Astrocyte of the spinal cord (primary cell): Measurements from ENCODE around the gene DAPK2.

Source experiments
- DNase-seq: peaks from one replicate; pipeline ENCODE4 v3.0.0; 2011; ENCODE audit warnings: low read depth, low spot score
- H3K4me3 ChIP-seq: 2 replicates; pipeline ENCODE4 v1.5.1; 2011; ENCODE audit warnings: low read depth, mild to moderate bottlenecking, low read length, moderate library complexity
- in situ Hi-C: cut with HindIII; loops from 2 replicates; pipeline ENCODE4 v1.10.0; 2017; ENCODE audit warnings: low sequenced_read_pairs
- TF ChIP-seq, protein P1 (sequence below): IDR thresholded peaks from 2 replicates; pipeline ENCODE4 v1.5.1; 2012; ENCODE audit warnings: low read depth, mild to moderate bottlenecking, low read length, inconsistent platforms

Gene DAPK2

DNA sequence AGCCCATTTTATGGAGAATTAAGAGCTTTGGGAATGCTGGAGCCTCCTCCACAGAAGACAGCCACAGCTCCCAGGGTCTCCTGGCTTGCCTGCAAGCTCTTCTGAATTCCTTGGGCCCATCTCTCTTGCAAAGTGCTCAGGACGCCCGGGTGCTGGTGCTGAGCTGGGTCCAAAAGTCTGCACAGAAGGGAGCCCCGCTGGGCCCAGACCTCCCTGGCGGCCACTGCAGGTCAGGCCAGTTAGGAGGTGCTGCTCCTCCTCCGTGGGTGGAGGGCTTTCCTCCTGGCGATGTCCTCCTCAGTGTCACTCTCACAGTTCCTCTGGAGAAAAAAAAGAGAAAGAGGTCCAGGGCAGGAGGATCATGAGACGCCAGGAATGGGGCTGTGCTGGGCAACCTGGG lies 138.0 kb downstream of the DAPK2 start:
- TF ChIP-seq, protein P1, sequence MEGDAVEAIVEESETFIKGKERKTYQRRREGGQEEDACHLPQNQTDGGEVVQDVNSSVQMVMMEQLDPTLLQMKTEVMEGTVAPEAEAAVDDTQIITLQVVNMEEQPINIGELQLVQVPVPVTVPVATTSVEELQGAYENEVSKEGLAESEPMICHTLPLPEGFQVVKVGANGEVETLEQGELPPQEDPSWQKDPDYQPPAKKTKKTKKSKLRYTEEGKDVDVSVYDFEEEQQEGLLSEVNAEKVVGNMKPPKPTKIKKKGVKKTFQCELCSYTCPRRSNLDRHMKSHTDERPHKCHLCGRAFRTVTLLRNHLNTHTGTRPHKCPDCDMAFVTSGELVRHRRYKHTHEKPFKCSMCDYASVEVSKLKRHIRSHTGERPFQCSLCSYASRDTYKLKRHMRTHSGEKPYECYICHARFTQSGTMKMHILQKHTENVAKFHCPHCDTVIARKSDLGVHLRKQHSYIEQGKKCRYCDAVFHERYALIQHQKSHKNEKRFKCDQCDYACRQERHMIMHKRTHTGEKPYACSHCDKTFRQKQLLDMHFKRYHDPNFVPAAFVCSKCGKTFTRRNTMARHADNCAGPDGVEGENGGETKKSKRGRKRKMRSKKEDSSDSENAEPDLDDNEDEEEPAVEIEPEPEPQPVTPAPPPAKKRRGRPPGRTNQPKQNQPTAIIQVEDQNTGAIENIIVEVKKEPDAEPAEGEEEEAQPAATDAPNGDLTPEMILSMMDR = no peak
- H3K4me3 ChIP-seq = no peak overlapping the region
- in situ Hi-C loops = no loop called here
- DNase-seq = no peak

- TF ChIP-seq, protein P1 = no peak
- DNase-seq = no peak
- in situ Hi-C loops = no loop called here
- no peak overlapping the region for H3K4me3 ChIP-seq
Observed at GRCh38 chr15:63907521-63907920, 138.8 kb downstream of the DAPK2 start.

- no peak overlapping the region for H3K4me3 ChIP-seq
- TF ChIP-seq, protein P1 = no peak
- in situ Hi-C loops = no loop called here
- no peak for DNase-seq
Observed at GRCh38 chr15:63906266-63906584, 140.1 kb downstream of the DAPK2 start.

DNA sequence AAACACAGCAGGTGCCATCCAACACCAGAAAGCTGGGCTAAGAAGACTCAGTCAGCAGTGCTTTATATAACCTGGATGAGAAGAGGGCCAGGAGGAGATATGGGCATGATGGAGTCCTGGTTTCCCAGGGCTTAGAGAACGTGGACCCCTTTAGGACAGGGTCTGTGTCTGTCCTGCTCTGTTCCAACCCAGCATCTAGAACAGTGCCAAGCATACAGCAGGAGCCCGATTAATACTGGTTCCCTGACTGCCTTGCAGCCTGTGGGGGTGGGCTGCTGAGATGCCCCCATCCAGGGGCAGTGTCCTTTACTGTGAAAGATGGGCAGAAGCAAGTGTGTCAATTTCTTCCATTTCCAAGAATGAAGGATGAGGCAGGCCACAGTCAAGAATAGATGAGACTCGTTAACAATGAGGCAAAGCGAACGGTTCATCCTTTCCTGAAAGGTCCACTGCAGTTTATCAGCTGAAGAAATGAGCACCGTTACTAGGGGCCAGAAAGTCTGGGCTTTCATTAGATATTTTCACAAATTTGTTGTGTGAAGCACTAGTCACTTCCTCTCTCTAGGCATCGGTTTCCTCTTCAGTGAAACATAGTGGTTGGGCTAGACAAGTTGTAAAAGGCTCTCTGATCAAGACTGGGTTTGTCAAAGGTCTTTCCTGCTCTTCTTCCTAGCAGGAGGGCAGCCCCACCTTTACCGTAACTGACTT lies 140.6 kb downstream of the DAPK2 start:
- H3K4me3 ChIP-seq = no peak overlapping the region
- TF ChIP-seq, protein P1 = no peak
- no peak for DNase-seq
- in situ Hi-C loops = no loop called here

GRCh38 chr15:63905131-63905530 lies 141.2 kb downstream of the DAPK2 start:
- H3K4me3 ChIP-seq = no peak overlapping the region
- TF ChIP-seq, protein P1 = no peak
- no peak for DNase-seq
- in situ Hi-C loops = no loop called here

DNA sequence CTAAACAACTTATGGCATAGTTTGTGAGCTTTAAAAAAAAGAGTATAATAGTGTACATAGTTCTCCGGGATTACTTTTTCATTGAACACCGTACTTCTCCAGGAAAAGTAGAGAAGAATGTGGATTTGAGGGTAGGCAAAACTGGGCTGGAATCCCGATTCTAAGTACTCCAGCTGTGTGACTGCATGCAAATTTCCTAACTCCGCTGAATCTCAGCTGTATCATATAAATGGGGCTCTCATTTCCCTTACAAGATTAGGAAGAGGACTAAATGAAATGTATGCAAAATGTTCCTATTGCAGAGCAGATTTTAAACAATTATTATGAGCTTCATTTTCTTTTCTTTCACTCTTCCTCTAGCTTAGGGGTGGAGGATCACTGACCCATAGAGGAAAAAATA lies 142.2 kb downstream of the DAPK2 start:
- in situ Hi-C loops = no loop called here
- DNase-seq = no peak
- no peak overlapping the region for H3K4me3 ChIP-seq
- TF ChIP-seq, protein P1 = no peak

- no peak for DNase-seq
- H3K4me3 ChIP-seq = no peak overlapping the region
- in situ Hi-C loops = no loop called here
- TF ChIP-seq, protein P1 = no peak
Observed at GRCh38 chr15:63902671-63903035, 143.6 kb downstream of the DAPK2 start.
